Peyer's patch (tissue), 4 donors: ENCODE results near the gene TMEM242. TPM values are rescaled to one million over a fixed set of nuclear protein-coding genes. Genes with fewer than 3 reads are reported as not detected.

Experiments
- DNase-seq, 3 donors: peaks; one replicate each; pipeline ENCODE4 v3.0.0-alpha.2; 2017 to 2019
- H3K27ac ChIP-seq, 4 donors: fragments of 200-600 bp; sonication (generic); one replicate each; pipeline ENCODE4 v1.5.1; 2016 to 2019
- H3K27me3 ChIP-seq, 2 donors: fragments of 200-600 bp; sonication (generic); one replicate each; pipeline ENCODE4 v1.5.1; 2019
- H3K36me3 ChIP-seq, 3 donors: fragments of 200-600 bp; sonication (generic); one replicate each; pipeline ENCODE4 v1.5.1; 2016 to 2019
- H3K4me1 ChIP-seq, 4 donors: fragments of 200-600 bp; sonication (generic); one replicate each; pipeline ENCODE4 v1.5.1; 2016 to 2019
- H3K4me3 ChIP-seq, 4 donors: fragments of 200-600 bp; sonication (generic); 1 replicate in 3 of 4; 2 replicates in 1 of 4; pipeline ENCODE4 v1.5.1; 2016 to 2019; ENCODE audit warnings: mild to moderate bottlenecking in 1 of 4
- H3K9me3 ChIP-seq, 4 donors: fragments of 200-600 bp; sonication (generic); one replicate each; pipeline ENCODE4 v1.5.1; 2016 to 2019; ENCODE audit warnings: mild to moderate bottlenecking in 1 of 4
- POLR2A ChIP-seq, 2 donors: fragments of 450-650 bp; IDR thresholded peaks; one replicate each; pipeline ENCODE4 v1.5.1; 2017; ENCODE audit warnings: antibody characterized with exemption in 2 of 2, mild to moderate bottlenecking in 2 of 2, moderate library complexity in 2 of 2
- total RNA-seq, 4 donors: library from RNA; depleted of rRNA; stranded (reverse); fragments of >200 nt; gene quantifications; one replicate each; pipeline ENCODE4 v1.1.0, GENCODE V29; 2016
- TF ChIP-seq, protein P1 (sequence below), 6 experiments: fragments of 450-650 bp in 4 of 6; fragments of 200-600 bp in 2 of 6; sonication (generic) in 1 of 6; IDR thresholded peaks; one replicate each; pipeline ENCODE4 v1.5.1; 2017 to 2019; ENCODE audit warnings: antibody characterized with exemption in 6 of 6, mild to moderate bottlenecking in 3 of 6, moderate library complexity in 1 of 6

The TMEM242 gene
- total RNA-seq, 4 donors from 2014 or later, result 3.3 to 9.4 (median 4.9) TPM

DNA sequence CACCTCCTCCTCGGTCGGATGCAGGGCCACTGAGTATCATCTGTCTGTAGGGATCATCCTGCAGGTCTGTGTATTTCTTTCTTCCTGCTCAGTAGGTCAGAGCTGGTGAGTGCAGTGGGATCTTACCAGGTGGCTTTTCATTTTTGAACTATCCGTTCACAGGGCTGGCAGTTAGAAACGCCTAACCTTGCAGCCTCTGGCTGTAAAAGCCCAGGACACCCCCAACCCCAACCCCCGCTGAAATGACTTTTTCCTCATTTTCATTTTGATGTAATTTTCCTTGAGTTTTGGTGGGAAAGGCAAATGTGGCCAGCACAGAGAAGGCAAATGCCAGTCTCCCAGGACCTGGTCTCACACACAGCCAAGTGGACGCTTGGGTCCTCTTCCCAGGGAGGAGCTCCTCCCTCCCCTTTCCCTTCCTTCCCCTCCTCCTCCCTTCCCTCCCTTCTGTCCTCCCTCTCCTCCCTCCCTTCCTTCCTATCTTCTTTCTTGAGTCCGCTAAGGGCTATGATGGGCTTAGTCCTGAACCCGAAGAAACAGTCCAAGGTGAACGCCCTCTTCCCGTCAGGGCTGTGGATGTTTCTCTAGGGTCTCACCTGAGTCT is 36.0 kb downstream of the TMEM242 start:
- Histone ChIP-seq H3K27ac (no peak overlapping the region), H3K4me3 (no peak overlapping the region), H3K27me3 (no peaks in the 10 kb centered on the region), H3K4me1 (no peaks in the 10 kb centered on the region), H3K9me3 (no peaks in the 10 kb centered on the region), H3K36me3 (peaks cover 0 to 14% (median 0%) of the 10 kb centered on the region in 3 donors)
- TF ChIP-seq, protein P1, sequence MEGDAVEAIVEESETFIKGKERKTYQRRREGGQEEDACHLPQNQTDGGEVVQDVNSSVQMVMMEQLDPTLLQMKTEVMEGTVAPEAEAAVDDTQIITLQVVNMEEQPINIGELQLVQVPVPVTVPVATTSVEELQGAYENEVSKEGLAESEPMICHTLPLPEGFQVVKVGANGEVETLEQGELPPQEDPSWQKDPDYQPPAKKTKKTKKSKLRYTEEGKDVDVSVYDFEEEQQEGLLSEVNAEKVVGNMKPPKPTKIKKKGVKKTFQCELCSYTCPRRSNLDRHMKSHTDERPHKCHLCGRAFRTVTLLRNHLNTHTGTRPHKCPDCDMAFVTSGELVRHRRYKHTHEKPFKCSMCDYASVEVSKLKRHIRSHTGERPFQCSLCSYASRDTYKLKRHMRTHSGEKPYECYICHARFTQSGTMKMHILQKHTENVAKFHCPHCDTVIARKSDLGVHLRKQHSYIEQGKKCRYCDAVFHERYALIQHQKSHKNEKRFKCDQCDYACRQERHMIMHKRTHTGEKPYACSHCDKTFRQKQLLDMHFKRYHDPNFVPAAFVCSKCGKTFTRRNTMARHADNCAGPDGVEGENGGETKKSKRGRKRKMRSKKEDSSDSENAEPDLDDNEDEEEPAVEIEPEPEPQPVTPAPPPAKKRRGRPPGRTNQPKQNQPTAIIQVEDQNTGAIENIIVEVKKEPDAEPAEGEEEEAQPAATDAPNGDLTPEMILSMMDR (IDR thresholded peaks at IDR 0.05), result no peak
- TF ChIP-seq POLR2A (IDR thresholded peaks at IDR 0.05), result no peak
- DNase-seq, result no peak

DNA sequence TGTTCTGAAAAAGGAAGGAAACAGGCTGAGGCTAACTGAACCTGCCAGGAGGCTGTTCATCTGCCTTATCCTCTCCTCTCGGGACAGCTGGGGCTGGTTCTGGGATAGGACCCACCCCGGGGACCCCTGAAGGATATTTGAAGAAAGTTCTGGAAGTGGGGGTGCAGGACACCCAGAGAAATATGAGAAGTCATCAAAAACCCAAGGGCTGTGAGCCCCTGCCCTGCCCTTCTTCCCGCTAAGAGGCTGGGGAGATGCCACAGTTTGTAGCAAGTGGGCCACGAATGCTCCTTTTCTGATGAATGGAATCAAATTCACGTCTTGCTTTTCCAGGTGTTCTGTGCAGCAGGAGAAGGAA is 37.9 kb downstream of the TMEM242 start:
- H3K4me3 ChIP-seq, result no peak overlapping the region
- no peaks in the 10 kb centered on the region for H3K9me3 ChIP-seq
- no peaks in the 10 kb centered on the region for H3K4me1 ChIP-seq
- no peak overlapping the region for H3K27ac ChIP-seq
- no peak for TF ChIP-seq POLR2A (IDR thresholded peaks at IDR 0.05)
- TF ChIP-seq, protein P1 (IDR thresholded peaks at IDR 0.05), result no peak
- H3K27me3 ChIP-seq, result no peaks in the 10 kb centered on the region
- DNase-seq, result peak in 1 of 3 donors; percentile 26
- H3K36me3 ChIP-seq, result peaks cover 0 to 6% (median 0%) of the 10 kb centered on the region in 3 donors

DNA sequence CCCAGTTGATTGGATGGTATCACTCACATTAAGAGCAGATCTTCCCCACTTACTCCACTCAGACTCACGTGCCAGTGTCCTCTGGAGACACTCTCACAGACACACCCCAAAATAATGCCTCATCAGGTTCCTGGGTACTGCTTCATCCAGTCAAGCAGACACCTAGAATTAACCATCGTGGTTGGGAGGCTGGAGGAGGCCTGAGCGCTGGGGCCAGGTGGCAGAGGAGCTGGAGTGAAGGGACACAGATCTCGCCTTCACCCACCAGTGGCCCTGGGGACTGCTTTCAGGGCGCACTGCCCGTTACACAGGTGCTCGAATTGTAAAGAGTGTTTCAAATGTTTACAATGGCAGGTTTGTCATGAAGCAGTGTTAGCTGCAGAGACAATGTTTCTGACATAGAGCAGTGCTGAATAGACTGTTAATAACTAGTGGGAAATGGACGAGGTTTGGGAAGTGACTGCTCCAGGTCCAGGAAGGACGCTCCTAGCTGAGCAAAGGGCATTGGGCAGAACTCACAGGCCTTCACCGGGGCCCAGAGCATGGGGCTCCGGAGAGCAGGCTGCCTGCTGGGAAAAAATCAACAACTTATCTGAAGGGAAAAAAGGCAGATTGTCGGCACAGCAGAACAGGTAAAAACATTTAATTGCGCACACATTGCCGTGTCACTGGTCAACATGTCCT is 38.4 kb downstream of the TMEM242 start:
- peak in 1 of 3 donors; percentile 19 for DNase-seq
- Histone ChIP-seq H3K9me3 (no peaks in the 10 kb centered on the region), H3K4me1 (no peaks in the 10 kb centered on the region), H3K36me3 (peaks cover 0 to 2% (median 0%) of the 10 kb centered on the region in 3 donors), H3K27me3 (no peaks in the 10 kb centered on the region), H3K4me3 (no peak overlapping the region), H3K27ac (no peak overlapping the region)
- TF ChIP-seq, protein P1 (IDR thresholded peaks at IDR 0.05), result no peak
- TF ChIP-seq POLR2A (IDR thresholded peaks at IDR 0.05), result no peak

DNA sequence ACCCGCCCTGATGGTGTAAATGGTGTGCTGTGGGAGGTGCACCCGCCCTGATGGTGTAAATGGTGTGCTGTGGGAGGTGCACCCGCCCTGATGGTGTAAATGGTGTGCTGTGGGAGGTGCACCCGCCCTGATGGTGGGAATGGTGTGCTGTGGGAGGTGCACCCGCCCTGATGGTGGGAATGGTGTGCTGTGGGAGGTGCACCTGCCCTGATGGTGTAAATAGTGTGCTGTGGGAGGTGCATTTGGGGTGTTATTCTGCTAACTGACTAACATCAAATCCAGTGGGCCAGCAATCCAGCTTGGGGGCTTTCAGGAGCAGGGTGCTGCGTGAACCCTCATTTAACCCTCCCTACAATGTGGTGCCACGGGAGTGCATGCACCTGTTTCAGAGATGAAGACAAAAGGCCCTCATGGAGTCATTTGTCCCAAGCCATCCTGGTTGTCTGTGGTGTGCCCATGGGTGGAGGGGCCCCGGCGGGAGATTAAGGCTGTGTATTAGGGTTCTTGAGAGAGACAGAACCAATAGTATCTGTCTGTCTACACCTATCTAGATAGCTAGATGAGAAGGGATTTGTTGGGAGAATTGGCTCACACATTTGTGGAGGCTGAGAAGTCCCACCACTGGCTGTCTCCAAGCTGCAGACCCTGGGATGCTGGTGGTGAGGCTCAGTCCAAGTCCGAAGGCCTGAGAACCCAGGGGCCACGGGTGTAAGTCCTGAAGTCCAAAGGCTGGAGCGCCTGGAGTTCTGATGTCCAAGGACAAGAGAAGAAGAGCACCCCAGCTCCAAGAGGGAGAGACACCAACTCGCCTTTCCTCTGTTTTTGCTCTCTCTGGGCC is 39.2 kb downstream of the TMEM242 start:
- no peak overlapping the region for H3K27ac ChIP-seq
- H3K4me1 ChIP-seq, result no peaks in the 10 kb centered on the region
- DNase-seq, result peak in 1 of 3 donors; percentile 30
- no peaks in the 10 kb centered on the region for H3K27me3 ChIP-seq
- TF ChIP-seq POLR2A (IDR thresholded peaks at IDR 0.05), result no peak
- TF ChIP-seq, protein P1 (IDR thresholded peaks at IDR 0.05), result no peak
- no peak overlapping the region for H3K4me3 ChIP-seq
- H3K9me3 ChIP-seq, result no peaks in the 10 kb centered on the region
- no peaks in the 10 kb centered on the region for H3K36me3 ChIP-seq

DNA sequence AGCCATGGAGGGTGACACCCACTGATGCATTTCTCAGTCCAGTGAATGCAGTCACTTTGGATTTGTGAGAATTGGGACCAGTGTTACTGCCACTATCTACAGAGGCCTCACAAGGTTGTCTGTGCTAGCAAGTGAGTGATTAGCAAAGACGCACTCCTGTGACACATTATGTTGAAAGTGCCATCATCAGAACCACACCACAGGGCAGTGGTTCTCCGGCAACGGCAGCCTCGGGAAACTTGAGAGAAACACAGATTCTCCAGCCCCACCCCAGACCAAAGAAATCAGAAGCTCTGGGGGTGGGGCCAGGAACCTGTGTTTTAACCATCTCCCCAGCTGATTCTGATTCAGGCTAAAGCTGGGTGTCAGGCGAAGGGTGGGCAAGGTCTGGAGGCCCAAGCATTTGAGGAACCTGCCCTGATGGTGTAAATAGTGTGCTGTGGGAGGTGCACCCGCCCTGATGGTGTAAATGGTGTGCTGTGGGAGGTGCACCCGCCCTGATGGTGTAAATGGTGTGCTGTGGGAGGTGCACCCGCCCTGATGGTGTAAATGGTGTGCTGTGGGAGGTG is 39.9 kb downstream of the TMEM242 start:
- no peak overlapping the region for H3K4me3 ChIP-seq
- no peaks in the 10 kb centered on the region for H3K9me3 ChIP-seq
- no peaks in the 10 kb centered on the region for H3K27me3 ChIP-seq
- TF ChIP-seq, protein P1 (IDR thresholded peaks at IDR 0.05), result no peak
- TF ChIP-seq POLR2A (IDR thresholded peaks at IDR 0.05), result no peak
- no peaks in the 10 kb centered on the region for H3K36me3 ChIP-seq
- H3K4me1 ChIP-seq, result no peaks in the 10 kb centered on the region
- no peak overlapping the region for H3K27ac ChIP-seq
- DNase-seq, result peak in 1 of 3 donors; percentile 16
